ENCODE results near the gene DYNC1I1.

Gene DYNC1I1

DNA sequence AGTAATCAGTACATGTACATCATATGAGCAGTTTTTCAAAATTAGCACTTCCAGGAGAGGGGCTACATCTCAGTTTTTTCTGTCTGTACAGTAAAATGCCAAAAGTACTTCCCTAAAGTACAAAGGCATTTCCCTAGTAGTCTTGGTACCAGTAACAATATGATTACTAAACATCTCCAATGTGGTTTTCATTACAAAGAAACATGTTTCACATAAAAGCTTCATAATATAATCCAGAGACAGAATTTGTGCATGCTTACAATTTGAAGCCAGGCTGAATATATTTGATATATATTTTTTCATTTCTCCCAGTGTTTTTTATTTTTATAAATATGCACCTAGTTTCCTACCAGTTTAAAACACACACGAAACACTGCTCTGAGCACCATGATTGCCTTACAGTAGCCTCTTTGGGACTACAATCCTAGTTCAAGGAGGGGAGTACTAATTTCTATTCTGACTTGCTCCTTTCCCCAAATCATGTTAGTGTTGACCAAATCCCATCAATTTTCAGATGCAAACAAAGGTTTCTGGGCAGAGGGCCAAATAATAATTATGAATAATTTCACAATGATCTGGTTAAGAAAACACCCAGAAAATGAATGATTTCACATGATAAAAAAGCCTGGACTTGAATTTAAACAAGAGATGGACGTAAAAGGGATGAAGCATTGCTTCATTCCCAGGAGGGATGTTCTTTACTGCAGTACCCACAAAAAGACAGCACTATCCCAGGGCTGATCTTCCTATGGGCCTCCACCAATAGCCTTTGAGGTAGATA is 348.3 kb downstream of the DYNC1I1 start:
- in situ Hi-C loops (cut with HindIII; ENCODE audit: low sequenced_read_pairs), result no loop called here

DNA sequence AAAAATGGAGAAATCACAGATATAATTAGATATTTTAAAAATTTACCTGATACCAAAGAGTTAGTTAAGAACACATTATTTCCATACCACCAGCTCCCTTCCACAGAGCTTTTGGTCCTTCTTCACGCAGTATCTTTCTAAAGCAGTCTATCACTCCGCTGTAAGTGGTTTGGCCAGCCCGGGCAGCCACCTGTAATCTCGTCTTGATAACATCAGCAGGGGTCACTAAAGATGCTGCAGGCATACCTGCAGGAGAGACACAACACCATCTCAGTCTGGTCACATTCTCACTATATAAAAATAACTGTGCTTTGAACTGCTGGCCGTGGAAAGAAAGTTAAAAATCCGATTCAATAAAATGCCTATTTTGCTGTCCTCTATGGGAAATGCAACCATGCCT is 349.4 kb downstream of the DYNC1I1 start:
- in situ Hi-C loops (cut with HindIII; ENCODE audit: low sequenced_read_pairs), result no loop called here

DNA sequence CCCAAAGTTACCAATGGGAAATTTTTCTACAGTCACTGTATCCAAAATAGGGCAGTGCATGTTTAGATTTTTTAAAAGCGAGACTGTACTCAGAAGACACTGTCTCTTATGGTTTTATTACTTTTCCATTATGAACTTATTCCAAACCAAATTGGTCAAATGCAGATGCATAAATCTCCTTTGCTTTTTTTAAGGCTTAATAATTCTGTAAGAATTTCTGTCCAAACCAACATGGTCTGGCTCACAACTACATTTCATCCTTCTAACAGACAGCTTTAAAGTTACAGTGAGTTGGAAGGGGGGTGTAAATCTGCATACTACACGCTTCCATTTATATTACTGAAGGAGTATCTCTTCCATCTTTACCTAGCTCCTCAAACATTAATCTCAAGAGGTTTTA is 350.4 kb downstream of the DYNC1I1 start:
- in situ Hi-C loops (cut with HindIII; ENCODE audit: low sequenced_read_pairs), result no loop called here

DNA sequence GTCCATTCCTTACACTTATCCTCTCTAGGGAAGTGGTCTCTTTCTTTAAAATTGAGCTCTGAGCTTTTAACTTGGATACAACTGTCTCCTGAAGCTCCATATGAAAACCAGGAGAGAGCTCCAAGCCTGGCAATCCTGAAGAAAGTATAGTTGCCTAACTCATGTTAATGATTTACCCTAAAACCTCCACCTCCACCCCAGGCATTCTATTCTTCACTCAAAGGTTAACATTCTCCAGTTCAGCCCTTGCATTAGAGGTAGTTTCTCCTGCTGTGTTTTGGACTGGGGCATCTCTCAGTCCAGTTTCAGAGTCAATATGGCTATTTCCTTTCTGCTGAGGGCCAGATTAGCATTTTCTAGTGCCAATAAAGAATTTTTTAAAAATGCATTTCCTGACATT is 354.0 kb downstream of the DYNC1I1 start:
- in situ Hi-C loops (cut with HindIII; ENCODE audit: low sequenced_read_pairs), result no loop called here

DNA sequence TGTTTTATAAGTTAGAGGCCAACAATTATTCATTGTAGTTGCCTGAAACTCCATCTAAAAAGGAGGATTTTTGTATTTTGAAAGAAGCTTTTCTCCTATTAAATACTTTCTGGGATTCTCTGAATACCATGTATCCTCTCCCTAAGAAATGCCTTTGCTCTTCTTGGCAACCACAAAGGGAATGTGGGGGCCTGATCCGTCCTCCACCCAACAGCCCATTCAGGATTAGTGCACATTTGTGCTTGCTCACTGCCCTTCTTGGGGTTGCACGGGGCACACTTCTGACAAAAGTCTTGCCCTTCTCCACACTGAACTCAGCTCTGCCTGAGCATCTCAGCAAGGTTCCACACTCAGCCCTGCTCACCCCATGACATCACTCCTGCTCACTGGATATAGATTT is 355.4 kb downstream of the DYNC1I1 start:
- in situ Hi-C loops (cut with HindIII; ENCODE audit: low sequenced_read_pairs), result no loop called here

DNA sequence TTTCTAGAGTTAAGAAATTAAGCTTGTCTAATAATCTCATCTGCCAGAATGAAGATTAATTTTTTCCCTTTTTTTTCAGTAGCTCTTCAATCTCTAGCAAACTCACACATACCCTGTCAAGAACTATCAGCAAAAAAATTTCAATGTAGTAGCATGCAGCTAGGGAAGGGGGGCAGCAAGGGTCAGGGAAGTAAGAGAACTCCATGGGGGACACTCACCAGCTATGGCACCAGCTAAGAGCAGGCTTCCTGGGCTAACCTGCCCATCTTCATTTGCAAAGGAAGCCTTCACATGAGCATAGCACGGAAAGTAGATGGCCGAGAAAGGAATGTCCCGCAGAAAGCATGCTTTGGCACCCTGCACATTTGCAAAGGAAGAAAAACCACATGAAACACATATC is 359.2 kb downstream of the DYNC1I1 start:
- in situ Hi-C loops (cut with HindIII; ENCODE audit: low sequenced_read_pairs), result no loop called here

DNA sequence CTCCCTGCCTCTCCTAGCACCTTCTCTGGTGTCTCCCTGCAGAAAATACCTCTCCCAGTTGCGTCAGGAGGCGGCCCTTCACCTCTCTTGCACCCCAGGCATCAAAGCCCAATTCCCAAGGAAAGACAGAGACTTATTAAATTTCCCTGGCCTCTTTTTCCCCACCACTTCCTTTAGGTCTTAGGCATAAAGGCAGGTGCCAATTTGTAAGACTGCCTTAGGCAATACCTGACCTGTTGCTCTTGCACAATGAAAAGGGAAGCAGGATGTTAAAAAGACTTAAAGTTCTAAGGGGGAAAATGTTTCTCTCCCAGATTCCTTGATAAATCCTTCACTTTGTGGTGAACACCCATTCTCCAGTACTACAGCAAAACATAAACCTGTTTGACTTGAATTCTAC is 362.9 kb downstream of the DYNC1I1 start:
- in situ Hi-C loops (cut with HindIII; ENCODE audit: low sequenced_read_pairs), result no loop called here

DNA sequence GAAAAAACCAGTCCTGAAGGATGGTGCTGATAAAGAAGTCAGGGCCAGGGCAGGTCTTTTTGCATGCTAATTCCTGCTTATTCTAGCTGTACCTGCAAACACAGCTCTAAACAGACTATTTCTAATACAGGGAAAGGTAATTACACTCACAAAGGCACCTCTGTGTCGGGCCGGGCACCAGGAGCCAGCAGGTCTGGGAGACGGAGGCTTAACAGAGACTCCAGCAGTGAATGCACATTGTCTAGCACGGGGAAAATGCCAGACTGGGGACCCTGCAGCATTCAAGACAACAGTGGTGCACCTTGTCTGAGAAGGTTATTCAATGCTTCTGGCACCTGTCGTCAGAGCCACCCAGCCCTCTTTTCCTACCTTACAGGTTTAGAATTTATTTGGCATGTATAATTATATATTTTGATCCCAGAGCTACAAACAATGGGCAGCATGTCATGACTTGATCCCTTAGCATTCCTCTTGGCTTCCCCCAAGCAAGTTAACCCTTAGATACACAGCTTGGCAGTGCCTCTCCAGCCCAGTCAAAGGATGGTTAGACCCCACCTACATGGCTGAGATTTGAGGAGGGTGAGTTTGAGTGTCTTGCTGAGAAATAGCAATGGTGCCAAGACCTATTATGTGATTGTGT is 364.4 kb downstream of the DYNC1I1 start:
- in situ Hi-C loops (cut with HindIII; ENCODE audit: low sequenced_read_pairs), result no loop called here

DNA sequence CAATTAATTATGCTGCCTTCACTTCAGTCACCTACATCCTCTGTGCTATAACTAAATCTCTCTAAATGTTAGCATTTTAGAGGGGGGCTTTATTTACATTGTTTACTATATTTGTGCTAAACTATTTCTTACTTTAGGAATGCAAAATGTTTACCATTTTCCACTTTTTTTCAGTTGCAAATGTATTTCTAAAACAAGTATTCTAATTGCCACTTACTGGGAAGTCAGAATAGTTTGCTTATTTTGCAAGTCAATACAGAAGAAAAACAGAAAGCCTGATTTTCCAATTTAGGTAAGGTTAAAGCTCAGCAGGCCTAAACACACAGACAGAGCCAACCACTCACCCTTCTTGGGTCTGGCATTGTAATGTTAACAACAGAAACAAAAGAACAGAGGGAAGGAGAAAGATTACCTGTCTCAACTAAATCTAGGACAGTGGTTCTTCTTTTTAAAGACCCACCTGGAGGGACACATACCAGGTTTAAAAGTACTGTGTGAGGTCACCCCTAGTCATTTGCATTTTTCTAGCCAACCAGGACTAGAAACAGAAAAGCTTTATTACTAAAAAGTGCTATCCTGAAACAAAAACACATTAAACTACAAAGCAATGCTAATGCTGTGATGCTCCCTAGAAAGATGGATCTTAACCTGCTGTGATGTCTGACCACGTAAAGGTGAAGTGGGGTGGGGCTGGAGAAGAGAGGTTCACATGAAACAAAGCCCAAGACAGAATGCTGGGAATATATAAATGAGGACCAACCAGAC is 371.3 kb downstream of the DYNC1I1 start:
- in situ Hi-C loops (cut with HindIII; ENCODE audit: low sequenced_read_pairs), result no loop called here

DNA sequence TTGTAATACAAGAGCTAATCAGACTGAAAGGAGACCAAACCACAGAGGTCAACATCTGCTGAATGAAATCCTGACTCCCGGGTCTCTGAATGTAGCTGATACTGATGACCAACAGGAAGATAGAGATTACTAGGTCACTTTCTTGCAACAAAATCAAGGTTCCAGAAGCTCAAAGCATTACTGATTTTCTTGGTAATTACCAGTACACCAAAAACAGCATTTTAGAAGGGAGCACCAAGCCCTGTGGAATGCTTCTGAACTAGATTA is 371.8 kb downstream of the DYNC1I1 start:
- in situ Hi-C loops (cut with HindIII; ENCODE audit: low sequenced_read_pairs), result no loop called here
